Right hindlimb (tissue), 1 donor: ENCODE data around the gene SMIM10.
"Not testable (repeated sequence)": the region's sequence is repeated elsewhere in the genome, so short reads cannot be mapped to it uniquely, and the experiment has no call there.

Experiments
- DNase-seq: peaks from one replicate; pipeline ENCODE4 v3.0.0-alpha.2; 2018

The SMIM10 gene

GRCh38 chrX:134990801-134991481 lies at the start of gene SMIM10:
Gene SMIM10 (plus strand): TSS chrX:134990991. CDS start chrX:134991096, 105 bp downstream.
- DNase-seq: peak; percentile 82

- DNase-seq: not testable (repeated sequence)
Observed at GRCh38 chrX:134946364-134946763, 44.4 kb upstream of the SMIM10 start.

GRCh38 chrX:134948333-134949241 lies 42.2 kb upstream of the SMIM10 start:
- no peak for DNase-seq

- no peak for DNase-seq
Observed at GRCh38 chrX:134949271-134949670, 41.5 kb upstream of the SMIM10 start.

GRCh38 chrX:134957836-134958235 lies 33.0 kb upstream of the SMIM10 start:
- no peak for DNase-seq

GRCh38 chrX:134960366-134960765 lies 30.4 kb upstream of the SMIM10 start:
- DNase-seq: not testable (repeated sequence)

- DNase-seq: no peak
Observed at GRCh38 chrX:134963041-134963440, 27.8 kb upstream of the SMIM10 start.

- no peak for DNase-seq
Observed at GRCh38 chrX:134969726-134970125, 21.1 kb upstream of the SMIM10 start.

- DNase-seq: no peak
Observed at GRCh38 chrX:134971926-134972325, 18.9 kb upstream of the SMIM10 start.

- no peak for DNase-seq
Observed at GRCh38 chrX:134975516-134975915, 15.3 kb upstream of the SMIM10 start.

GRCh38 chrX:134981910-134982309 lies 8.9 kb upstream of the SMIM10 start:
- no peak for DNase-seq

GRCh38 chrX:134982748-134983147 lies 8.0 kb upstream of the SMIM10 start:
- no peak for DNase-seq

- no peak for DNase-seq
Observed at GRCh38 chrX:134985479-134985878, 5.3 kb upstream of the SMIM10 start.

- no peak for DNase-seq
Observed at GRCh38 chrX:134990475-134990800, 353 bp upstream of the SMIM10 start.

GRCh38 chrX:134997646-134998045 lies 6.9 kb downstream of the SMIM10 start:
- no peak for DNase-seq

GRCh38 chrX:134998246-134998645 lies 7.5 kb downstream of the SMIM10 start:
- DNase-seq: no peak

- DNase-seq: no peak
Observed at GRCh38 chrX:134999469-134999868, 8.7 kb downstream of the SMIM10 start.

GRCh38 chrX:135000516-135000915 lies 9.7 kb downstream of the SMIM10 start:
- no peak for DNase-seq

GRCh38 chrX:135003876-135004623 lies 13.3 kb downstream of the SMIM10 start:
- peak; percentile 94 for DNase-seq

- DNase-seq: no peak
Observed at GRCh38 chrX:135006187-135006586, 15.4 kb downstream of the SMIM10 start.

GRCh38 chrX:135009057-135009610 lies 18.3 kb downstream of the SMIM10 start:
- DNase-seq: no peak

- no peak for DNase-seq
Observed at GRCh38 chrX:135009838-135010237, 19.0 kb downstream of the SMIM10 start.

- no peak for DNase-seq
Observed at GRCh38 chrX:135010921-135011320, 20.1 kb downstream of the SMIM10 start.
